Peyer's patch (tissue), 4 donors: Measurements from ENCODE around the gene FRS3. TPM values are rescaled to one million over a fixed set of nuclear protein-coding genes. Genes with fewer than 3 reads are reported as not detected.

ENCODE experiments used
- DNase-seq, 3 donors: peaks; one replicate each; pipeline ENCODE4 v3.0.0-alpha.2; 2017 to 2019
- H3K27ac ChIP-seq, 4 donors: fragments of 200-600 bp; sonication (generic); one replicate each; pipeline ENCODE4 v1.5.1; 2016 to 2019
- H3K27me3 ChIP-seq, 2 donors: fragments of 200-600 bp; sonication (generic); one replicate each; pipeline ENCODE4 v1.5.1; 2019
- H3K36me3 ChIP-seq, 3 donors: fragments of 200-600 bp; sonication (generic); one replicate each; pipeline ENCODE4 v1.5.1; 2016 to 2019
- H3K4me1 ChIP-seq, 4 donors: fragments of 200-600 bp; sonication (generic); one replicate each; pipeline ENCODE4 v1.5.1; 2016 to 2019
- H3K4me3 ChIP-seq, 4 donors: fragments of 200-600 bp; sonication (generic); 1 replicate in 3 of 4; 2 replicates in 1 of 4; pipeline ENCODE4 v1.5.1; 2016 to 2019; ENCODE audit warnings: mild to moderate bottlenecking in 1 of 4
- H3K9me3 ChIP-seq, 4 donors: fragments of 200-600 bp; sonication (generic); one replicate each; pipeline ENCODE4 v1.5.1; 2016 to 2019; ENCODE audit warnings: mild to moderate bottlenecking in 1 of 4
- POLR2A ChIP-seq, 2 donors: fragments of 450-650 bp; IDR thresholded peaks; one replicate each; pipeline ENCODE4 v1.5.1; 2017; ENCODE audit warnings: antibody characterized with exemption in 2 of 2, mild to moderate bottlenecking in 2 of 2, moderate library complexity in 2 of 2
- total RNA-seq, 4 donors: library from RNA; depleted of rRNA; stranded (reverse); fragments of >200 nt; gene quantifications; one replicate each; pipeline ENCODE4 v1.1.0, GENCODE V29; 2016
- TF ChIP-seq, protein P1 (sequence below), 6 experiments: fragments of 450-650 bp in 4 of 6; fragments of 200-600 bp in 2 of 6; sonication (generic) in 1 of 6; IDR thresholded peaks; one replicate each; pipeline ENCODE4 v1.5.1; 2017 to 2019; ENCODE audit warnings: antibody characterized with exemption in 6 of 6, mild to moderate bottlenecking in 3 of 6, moderate library complexity in 1 of 6

The FRS3 gene
- total RNA-seq, 4 donors from 2014 or later, result 3.5 to 8.3 (median 6.5) TPM

DNA sequence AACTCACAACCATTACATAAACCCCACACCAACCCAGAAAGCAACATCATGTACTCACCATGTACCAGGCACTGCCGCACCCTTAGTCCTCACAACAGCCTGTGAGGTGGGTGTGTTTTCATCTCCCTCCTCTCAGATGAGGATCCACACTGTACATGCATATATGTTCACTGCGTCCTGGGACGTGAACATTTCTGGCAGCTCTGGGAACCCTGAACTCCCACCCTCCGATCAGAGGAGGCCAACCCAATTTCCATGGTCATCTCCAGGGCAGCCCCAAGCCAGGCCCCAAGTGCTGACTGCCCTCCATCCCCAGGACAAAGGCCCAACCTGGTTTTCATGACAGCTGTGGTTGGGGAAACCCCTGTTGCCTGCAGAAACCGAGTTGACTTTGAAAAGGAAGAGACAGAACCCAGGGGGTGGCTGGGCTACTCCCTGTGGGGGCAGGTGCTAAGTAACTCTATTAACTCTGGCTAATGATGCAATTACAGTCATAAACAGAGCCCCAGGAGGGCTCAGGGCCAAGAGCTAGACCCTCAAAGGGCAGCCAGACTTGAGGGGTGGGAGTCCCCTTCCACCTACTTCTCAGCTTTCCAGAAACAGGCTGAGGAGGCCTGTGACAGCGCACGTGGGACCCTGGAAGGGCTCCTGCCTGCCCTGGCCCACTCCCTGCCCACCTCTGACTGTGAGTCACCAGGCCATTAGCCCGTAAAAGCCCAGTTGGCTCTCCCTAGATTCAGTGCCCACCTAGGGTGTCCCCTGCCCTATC is 46.9 kb downstream of the FRS3 start:
- TF ChIP-seq, protein P1, sequence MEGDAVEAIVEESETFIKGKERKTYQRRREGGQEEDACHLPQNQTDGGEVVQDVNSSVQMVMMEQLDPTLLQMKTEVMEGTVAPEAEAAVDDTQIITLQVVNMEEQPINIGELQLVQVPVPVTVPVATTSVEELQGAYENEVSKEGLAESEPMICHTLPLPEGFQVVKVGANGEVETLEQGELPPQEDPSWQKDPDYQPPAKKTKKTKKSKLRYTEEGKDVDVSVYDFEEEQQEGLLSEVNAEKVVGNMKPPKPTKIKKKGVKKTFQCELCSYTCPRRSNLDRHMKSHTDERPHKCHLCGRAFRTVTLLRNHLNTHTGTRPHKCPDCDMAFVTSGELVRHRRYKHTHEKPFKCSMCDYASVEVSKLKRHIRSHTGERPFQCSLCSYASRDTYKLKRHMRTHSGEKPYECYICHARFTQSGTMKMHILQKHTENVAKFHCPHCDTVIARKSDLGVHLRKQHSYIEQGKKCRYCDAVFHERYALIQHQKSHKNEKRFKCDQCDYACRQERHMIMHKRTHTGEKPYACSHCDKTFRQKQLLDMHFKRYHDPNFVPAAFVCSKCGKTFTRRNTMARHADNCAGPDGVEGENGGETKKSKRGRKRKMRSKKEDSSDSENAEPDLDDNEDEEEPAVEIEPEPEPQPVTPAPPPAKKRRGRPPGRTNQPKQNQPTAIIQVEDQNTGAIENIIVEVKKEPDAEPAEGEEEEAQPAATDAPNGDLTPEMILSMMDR (IDR thresholded peaks at IDR 0.05), result no peak
- no peak for TF ChIP-seq POLR2A (IDR thresholded peaks at IDR 0.05)
- H3K9me3 ChIP-seq, result no peaks in the 10 kb centered on the region
- H3K4me3 ChIP-seq, result peak overlapping the region; percentile 74 to 98 (median 90)
- peak overlapping the region; percentile 94 to 99 (median 98) for H3K27ac ChIP-seq
- no peaks in the 10 kb centered on the region for H3K36me3 ChIP-seq
- no peaks in the 10 kb centered on the region for H3K27me3 ChIP-seq
- peak in 2 of 3 donors; percentile 79 to 86 for DNase-seq
- H3K4me1 ChIP-seq, result peaks cover 4 to 45% (median 10%) of the 10 kb centered on the region in 4 donors

DNA sequence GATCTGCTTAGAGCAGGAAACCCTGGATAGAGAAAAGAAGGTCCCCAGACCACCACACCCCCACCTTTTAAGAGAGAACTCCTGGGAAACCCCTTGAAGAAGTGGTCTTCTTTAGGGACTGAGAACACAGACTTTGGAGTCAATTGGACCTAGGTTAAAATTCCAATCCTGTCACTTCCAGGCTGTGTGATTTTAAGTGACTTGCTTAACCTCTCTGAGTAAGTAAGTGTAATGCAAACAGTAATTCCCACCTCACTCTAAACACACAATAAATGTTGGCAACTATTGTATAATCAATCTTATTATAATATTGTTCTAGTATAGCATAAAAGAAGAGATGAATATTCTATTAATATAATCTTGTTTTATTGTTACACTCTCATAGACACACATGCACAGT is 47.6 kb downstream of the FRS3 start:
- no peaks in the 10 kb centered on the region for H3K36me3 ChIP-seq
- TF ChIP-seq, protein P1 (IDR thresholded peaks at IDR 0.05), result no peak
- no peak for TF ChIP-seq POLR2A (IDR thresholded peaks at IDR 0.05)
- H3K27me3 ChIP-seq, result no peaks in the 10 kb centered on the region
- no peak for DNase-seq
- H3K27ac ChIP-seq, result peak overlapping the region in 3 of 4 donors; percentile 96 to 99 (median 99)
- H3K4me3 ChIP-seq, result peak overlapping the region in 2 of 4 donors; percentile 84 to 97
- H3K4me1 ChIP-seq, result peaks cover 4 to 46% (median 11%) of the 10 kb centered on the region in 4 donors
- no peaks in the 10 kb centered on the region for H3K9me3 ChIP-seq

DNA sequence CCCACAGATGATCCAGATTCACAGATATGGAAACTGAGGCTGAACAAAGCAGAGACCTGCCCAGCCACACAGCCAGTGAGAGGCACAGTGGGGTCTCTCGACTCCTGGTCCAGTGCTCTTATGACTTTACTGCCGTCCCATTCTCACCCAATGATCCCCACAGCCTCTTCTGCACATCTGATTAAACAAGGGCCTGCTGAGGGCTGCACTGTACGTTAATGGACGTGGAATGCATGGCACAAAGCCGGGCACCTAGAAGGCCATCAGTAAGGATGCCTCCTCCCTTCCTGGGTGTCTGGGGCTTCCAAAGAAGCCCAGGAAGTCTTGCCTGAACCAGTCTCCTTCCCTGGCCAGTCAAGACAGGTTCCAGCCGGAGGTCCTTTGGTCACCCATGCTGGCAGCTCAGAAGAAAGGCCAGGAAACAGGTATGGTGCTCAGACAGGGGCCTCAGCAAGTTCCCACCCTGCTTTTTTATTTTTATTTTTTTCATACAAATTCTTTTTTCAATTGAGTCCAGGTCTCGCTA is 48.1 kb downstream of the FRS3 start:
- Histone ChIP-seq H3K27ac (peak overlapping the region in 2 of 4 donors; percentile 96 to 99), H3K4me1 (peaks cover 4 to 46% (median 11%) of the 10 kb centered on the region in 4 donors), H3K4me3 (peak overlapping the region in 2 of 4 donors; percentile 84 to 97), H3K9me3 (no peaks in the 10 kb centered on the region), H3K36me3 (no peaks in the 10 kb centered on the region), H3K27me3 (no peaks in the 10 kb centered on the region)
- no peak for TF ChIP-seq POLR2A (IDR thresholded peaks at IDR 0.05)
- TF ChIP-seq, protein P1 (IDR thresholded peaks at IDR 0.05), result no peak
- DNase-seq, result no peak

DNA sequence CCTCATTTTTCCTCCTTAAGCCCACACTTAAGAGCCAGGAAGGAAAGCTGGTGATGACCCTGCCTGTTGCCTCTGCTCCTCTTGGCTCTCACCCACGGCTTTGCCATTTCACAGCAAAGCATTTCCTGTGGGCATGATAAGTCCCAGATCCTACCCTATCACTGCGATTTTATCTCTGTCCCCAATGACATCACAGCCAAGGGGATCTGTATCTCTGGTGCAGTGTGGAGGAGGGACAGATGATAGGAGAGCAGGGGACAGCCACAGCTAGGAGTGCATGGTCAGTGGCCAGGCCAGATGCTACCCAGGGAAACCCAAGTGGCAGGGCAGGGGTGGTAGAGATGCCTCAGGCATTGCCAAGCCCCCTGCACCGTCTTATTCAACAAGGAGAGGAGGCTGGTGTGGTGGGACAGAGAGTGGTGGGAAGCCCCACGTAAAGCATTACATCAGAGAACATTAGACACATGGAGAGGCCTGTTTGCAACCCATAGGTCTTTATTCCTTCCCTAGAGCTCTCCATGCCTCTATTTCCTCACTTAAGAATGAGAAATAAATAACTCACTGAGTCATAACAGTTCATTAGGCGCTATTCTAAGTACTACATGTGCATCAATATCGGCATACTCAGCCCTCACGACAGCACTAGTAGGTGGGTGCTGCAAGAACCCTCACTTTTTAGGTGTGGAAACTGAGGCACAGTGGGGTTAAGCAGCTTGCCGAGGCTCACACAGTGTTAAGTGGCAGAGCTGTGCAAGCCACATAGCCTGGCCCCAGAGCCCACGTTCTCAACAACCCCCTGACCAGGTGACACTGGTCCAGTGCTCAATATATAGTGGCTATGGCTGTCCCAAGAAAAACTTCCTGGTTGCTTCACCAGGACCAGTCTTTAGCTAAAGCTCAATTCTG is 48.9 kb downstream of the FRS3 start:
- Histone ChIP-seq H3K27ac (peak overlapping the region in 2 of 4 donors; percentile 96 to 99), H3K27me3 (no peaks in the 10 kb centered on the region), H3K4me1 (peaks cover 3 to 40% (median 11%) of the 10 kb centered on the region in 4 donors), H3K9me3 (no peaks in the 10 kb centered on the region), H3K36me3 (no peaks in the 10 kb centered on the region), H3K4me3 (peak overlapping the region in 2 of 4 donors; percentile 84 to 97)
- TF ChIP-seq POLR2A (IDR thresholded peaks at IDR 0.05), result no peak
- TF ChIP-seq, protein P1 (IDR thresholded peaks at IDR 0.05), result no peak
- peak in 1 of 3 donors; percentile 49 for DNase-seq

DNA sequence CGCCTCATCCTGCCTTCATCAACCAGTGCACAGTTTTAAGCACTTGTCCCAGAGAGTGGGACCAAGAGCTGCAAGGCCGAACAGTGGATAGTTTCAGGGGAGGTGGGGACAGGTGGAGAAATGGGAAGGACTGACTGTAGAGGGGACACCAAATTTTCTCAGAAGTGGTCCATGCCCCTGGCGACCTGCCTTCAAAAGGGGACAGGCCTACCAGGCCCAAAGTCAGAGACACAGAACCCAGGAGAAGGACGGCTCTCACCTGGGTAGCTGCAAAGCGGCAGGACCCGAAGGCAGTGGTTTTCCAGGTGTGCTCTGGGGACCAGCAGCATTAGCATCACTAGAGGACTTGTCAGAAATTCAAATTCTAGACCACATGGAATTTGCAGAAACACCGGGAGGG is 50.1 kb downstream of the FRS3 start:
- no peak for DNase-seq
- H3K4me3 ChIP-seq, result peak overlapping the region in 2 of 4 donors; percentile 84 to 97
- H3K9me3 ChIP-seq, result no peaks in the 10 kb centered on the region
- TF ChIP-seq POLR2A (IDR thresholded peaks at IDR 0.05), result no peak
- TF ChIP-seq, protein P1 (IDR thresholded peaks at IDR 0.05), result no peak
- H3K36me3 ChIP-seq, result no peaks in the 10 kb centered on the region
- peak overlapping the region in 2 of 4 donors; percentile 96 to 99 for H3K27ac ChIP-seq
- H3K27me3 ChIP-seq, result no peaks in the 10 kb centered on the region
- peaks cover 4 to 40% (median 17%) of the 10 kb centered on the region in 4 donors for H3K4me1 ChIP-seq
